ENCODE measurements around the gene SFMBT1. TPM values are rescaled to one million over a fixed set of nuclear protein-coding genes. Genes with fewer than 3 reads are reported as not detected.

Gene SFMBT1
- total and polyA plus RNA-seq, 2 of the 8 experiments (the other 6 are each of a cell fraction or from before 2014, with no cell fraction given), result 8.1 to 16.8 TPM

DNA sequence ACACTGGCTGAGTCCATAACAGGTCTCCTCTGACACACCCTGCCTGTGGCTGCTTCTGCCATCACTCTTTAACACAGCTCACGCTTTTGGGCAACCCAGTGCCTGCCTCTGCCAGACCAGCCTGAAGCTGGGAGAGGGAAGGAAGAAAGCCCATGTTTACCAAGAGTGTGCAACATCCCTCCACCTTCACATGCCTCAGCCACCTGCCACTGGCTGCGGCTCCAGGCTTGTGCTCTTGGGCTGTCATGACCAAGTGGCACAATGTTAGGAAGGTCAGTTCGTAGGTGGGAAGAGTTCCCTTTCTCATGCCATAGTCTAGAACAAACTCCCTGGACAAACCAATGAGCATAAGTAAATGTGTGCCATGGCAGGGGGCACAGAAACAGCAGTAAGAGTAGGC is 168.8 kb downstream of the SFMBT1 start (continued):
- TF ChIP-seq, protein P1, sequence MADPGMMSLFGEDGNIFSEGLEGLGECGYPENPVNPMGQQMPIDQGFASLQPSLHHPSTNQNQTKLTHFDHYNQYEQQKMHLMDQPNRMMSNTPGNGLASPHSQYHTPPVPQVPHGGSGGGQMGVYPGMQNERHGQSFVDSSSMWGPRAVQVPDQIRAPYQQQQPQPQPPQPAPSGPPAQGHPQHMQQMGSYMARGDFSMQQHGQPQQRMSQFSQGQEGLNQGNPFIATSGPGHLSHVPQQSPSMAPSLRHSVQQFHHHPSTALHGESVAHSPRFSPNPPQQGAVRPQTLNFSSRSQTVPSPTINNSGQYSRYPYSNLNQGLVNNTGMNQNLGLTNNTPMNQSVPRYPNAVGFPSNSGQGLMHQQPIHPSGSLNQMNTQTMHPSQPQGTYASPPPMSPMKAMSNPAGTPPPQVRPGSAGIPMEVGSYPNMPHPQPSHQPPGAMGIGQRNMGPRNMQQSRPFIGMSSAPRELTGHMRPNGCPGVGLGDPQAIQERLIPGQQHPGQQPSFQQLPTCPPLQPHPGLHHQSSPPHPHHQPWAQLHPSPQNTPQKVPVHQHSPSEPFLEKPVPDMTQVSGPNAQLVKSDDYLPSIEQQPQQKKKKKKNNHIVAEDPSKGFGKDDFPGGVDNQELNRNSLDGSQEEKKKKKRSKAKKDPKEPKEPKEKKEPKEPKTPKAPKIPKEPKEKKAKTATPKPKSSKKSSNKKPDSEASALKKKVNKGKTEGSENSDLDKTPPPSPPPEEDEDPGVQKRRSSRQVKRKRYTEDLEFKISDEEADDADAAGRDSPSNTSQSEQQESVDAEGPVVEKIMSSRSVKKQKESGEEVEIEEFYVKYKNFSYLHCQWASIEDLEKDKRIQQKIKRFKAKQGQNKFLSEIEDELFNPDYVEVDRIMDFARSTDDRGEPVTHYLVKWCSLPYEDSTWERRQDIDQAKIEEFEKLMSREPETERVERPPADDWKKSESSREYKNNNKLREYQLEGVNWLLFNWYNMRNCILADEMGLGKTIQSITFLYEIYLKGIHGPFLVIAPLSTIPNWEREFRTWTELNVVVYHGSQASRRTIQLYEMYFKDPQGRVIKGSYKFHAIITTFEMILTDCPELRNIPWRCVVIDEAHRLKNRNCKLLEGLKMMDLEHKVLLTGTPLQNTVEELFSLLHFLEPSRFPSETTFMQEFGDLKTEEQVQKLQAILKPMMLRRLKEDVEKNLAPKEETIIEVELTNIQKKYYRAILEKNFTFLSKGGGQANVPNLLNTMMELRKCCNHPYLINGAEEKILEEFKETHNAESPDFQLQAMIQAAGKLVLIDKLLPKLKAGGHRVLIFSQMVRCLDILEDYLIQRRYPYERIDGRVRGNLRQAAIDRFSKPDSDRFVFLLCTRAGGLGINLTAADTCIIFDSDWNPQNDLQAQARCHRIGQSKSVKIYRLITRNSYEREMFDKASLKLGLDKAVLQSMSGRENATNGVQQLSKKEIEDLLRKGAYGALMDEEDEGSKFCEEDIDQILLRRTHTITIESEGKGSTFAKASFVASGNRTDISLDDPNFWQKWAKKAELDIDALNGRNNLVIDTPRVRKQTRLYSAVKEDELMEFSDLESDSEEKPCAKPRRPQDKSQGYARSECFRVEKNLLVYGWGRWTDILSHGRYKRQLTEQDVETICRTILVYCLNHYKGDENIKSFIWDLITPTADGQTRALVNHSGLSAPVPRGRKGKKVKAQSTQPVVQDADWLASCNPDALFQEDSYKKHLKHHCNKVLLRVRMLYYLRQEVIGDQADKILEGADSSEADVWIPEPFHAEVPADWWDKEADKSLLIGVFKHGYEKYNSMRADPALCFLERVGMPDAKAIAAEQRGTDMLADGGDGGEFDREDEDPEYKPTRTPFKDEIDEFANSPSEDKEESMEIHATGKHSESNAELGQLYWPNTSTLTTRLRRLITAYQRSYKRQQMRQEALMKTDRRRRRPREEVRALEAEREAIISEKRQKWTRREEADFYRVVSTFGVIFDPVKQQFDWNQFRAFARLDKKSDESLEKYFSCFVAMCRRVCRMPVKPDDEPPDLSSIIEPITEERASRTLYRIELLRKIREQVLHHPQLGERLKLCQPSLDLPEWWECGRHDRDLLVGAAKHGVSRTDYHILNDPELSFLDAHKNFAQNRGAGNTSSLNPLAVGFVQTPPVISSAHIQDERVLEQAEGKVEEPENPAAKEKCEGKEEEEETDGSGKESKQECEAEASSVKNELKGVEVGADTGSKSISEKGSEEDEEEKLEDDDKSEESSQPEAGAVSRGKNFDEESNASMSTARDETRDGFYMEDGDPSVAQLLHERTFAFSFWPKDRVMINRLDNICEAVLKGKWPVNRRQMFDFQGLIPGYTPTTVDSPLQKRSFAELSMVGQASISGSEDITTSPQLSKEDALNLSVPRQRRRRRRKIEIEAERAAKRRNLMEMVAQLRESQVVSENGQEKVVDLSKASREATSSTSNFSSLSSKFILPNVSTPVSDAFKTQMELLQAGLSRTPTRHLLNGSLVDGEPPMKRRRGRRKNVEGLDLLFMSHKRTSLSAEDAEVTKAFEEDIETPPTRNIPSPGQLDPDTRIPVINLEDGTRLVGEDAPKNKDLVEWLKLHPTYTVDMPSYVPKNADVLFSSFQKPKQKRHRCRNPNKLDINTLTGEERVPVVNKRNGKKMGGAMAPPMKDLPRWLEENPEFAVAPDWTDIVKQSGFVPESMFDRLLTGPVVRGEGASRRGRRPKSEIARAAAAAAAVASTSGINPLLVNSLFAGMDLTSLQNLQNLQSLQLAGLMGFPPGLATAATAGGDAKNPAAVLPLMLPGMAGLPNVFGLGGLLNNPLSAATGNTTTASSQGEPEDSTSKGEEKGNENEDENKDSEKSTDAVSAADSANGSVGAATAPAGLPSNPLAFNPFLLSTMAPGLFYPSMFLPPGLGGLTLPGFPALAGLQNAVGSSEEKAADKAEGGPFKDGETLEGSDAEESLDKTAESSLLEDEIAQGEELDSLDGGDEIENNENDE (IDR thresholded peaks at IDR 0.05; ENCODE audit: insufficient replicate concordance, low read length), result no peak
- TF ChIP-seq CBX5 (IDR thresholded peaks at IDR 0.05; ENCODE audit: low read depth, low read length) (no peak), RNF2 (IDR thresholded peaks at IDR 0.05; ENCODE audit: borderline replicate concordance, low read depth, low read length, missing control alignments, poor library complexity, severe bottlenecking) (no peak), SIN3A (conservative IDR thresholded peaks at IDR 0.05 in 1 of 2, IDR thresholded peaks at IDR 0.05 in 1 of 2; ENCODE audit: low read depth in 1 of 2, low read length in 2 of 2) (no peak)
- TF ChIP-seq, protein P2, sequence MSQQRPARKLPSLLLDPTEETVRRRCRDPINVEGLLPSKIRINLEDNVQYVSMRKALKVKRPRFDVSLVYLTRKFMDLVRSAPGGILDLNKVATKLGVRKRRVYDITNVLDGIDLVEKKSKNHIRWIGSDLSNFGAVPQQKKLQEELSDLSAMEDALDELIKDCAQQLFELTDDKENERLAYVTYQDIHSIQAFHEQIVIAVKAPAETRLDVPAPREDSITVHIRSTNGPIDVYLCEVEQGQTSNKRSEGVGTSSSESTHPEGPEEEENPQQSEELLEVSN (IDR thresholded peaks at IDR 0.05), result no peak
- TF ChIP-seq, protein P3, sequence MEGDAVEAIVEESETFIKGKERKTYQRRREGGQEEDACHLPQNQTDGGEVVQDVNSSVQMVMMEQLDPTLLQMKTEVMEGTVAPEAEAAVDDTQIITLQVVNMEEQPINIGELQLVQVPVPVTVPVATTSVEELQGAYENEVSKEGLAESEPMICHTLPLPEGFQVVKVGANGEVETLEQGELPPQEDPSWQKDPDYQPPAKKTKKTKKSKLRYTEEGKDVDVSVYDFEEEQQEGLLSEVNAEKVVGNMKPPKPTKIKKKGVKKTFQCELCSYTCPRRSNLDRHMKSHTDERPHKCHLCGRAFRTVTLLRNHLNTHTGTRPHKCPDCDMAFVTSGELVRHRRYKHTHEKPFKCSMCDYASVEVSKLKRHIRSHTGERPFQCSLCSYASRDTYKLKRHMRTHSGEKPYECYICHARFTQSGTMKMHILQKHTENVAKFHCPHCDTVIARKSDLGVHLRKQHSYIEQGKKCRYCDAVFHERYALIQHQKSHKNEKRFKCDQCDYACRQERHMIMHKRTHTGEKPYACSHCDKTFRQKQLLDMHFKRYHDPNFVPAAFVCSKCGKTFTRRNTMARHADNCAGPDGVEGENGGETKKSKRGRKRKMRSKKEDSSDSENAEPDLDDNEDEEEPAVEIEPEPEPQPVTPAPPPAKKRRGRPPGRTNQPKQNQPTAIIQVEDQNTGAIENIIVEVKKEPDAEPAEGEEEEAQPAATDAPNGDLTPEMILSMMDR (IDR thresholded peaks at IDR 0.05; ENCODE audit: control extremely low read depth in 1 of 3, insufficient read depth in 1 of 3, low read depth in 1 of 3, low read length in 3 of 3), result no peak
